HG03196 (cell line): Measurements from ENCODE around the gene KRTAP10-3.

Experiments
- ATAC-seq: cut with Tn5 transposase; IDR thresholded peaks from one replicate; pipeline ENCODE4 v1.9.1; 2021; ENCODE audit not compliant: unreplicated experiment

KRTAP10-3 gene

GRCh38 chr21:44530903-44531605 lies 27.5 kb downstream of the KRTAP10-3 start:
- no peak for ATAC-seq

GRCh38 chr21:44530221-44530902 lies 28.2 kb downstream of the KRTAP10-3 start:
- no peak for ATAC-seq

- ATAC-seq: no peak
These were observed 29.0 kb downstream of the KRTAP10-3 start for GRCh38 chr21:44529503-44530125.

GRCh38 chr21:44529011-44529421 lies 29.6 kb downstream of the KRTAP10-3 start:
- no peak for ATAC-seq

GRCh38 chr21:44528634-44528995 lies 30.0 kb downstream of the KRTAP10-3 start:
- ATAC-seq: no peak

- ATAC-seq: no peak
These were observed 30.5 kb downstream of the KRTAP10-3 start for GRCh38 chr21:44527983-44528633.

GRCh38 chr21:44527156-44527982 lies 31.2 kb downstream of the KRTAP10-3 start:
- ATAC-seq: no peak

- ATAC-seq: no peak
These were observed 32.2 kb downstream of the KRTAP10-3 start for GRCh38 chr21:44526096-44526997.

- no peak for ATAC-seq
These were observed 33.1 kb downstream of the KRTAP10-3 start for GRCh38 chr21:44525391-44526095.

- ATAC-seq: no peak
These were observed 33.9 kb downstream of the KRTAP10-3 start for GRCh38 chr21:44524414-44525371.

- no peak for ATAC-seq
These were observed 34.8 kb downstream of the KRTAP10-3 start for GRCh38 chr21:44523567-44524413.

GRCh38 chr21:44522753-44523204 lies 35.8 kb downstream of the KRTAP10-3 start:
- no peak for ATAC-seq

GRCh38 chr21:44521928-44522752 lies 36.5 kb downstream of the KRTAP10-3 start:
- ATAC-seq: no peak

GRCh38 chr21:44521301-44521927 lies 37.2 kb downstream of the KRTAP10-3 start:
- ATAC-seq: no peak
